ENCODE data around the gene PPP2R2B. TPM values are rescaled to one million over a fixed set of nuclear protein-coding genes. Genes with fewer than 3 reads are reported as not detected.
"Not testable (repeated sequence)": the region's sequence is repeated elsewhere in the genome, so short reads cannot be mapped to it uniquely, and the experiment has no call there.

PPP2R2B gene
- total and polyA plus RNA-seq, 2 donors (not counting 1 experiment from before 2014, with no cell fraction given), result 0.67 to 1.5 TPM

DNA sequence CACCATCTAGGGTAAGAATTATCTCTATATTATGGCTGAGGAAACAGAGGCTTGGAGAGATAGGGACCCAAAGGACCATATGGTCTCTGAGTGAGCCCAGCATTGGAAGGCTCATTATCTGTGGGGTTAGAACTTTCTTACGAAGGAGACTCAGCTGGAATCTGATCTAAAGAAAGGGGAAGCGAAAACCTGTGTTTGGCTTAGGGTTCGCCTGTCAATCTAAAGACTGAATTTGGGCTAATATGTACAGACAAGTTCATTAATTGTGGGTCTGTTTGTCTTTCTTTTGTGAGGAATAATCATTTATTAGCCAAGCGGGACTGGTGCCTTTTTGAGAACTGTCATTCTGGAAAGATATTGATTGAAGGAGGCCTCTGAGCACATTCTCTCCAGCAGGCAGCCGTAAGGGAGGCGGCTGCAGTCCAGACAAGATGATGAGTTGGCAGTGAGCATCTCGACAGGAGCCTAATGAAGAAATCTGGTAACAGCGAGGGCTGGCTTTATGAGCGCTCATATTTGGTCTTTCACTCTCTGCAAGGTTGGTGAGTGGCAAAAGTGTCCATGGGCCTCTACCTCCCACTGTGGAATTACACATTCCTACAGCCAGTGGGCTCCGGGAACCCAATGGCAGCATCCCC, 258.4 kb downstream of the PPP2R2B start:
- Histone ChIP-seq H3K4me2 (ENCODE audit: extremely low read depth, insufficient read depth, low read length) (no peak overlapping the region), H3K36me3 (ENCODE audit: control insufficient read depth, insufficient read depth, low read length) (no peaks in the 10 kb centered on the region), H3K9ac (ENCODE audit: insufficient read depth, low read length) (no peak overlapping the region), H3K27ac (ENCODE audit: insufficient read depth, low read length) (no peak overlapping the region), H2AFZ (ENCODE audit: low read length) (no peak overlapping the region), H3K4me3 (replicated peaks in 1 of 4; ENCODE audit: control extremely low read depth in 1 of 4, insufficient read depth in 1 of 4, low read depth in 3 of 4, low read length in 4 of 4) (no peak overlapping the region), H3K9me3 (ENCODE audit: control insufficient read depth, insufficient read depth, low read depth, low read length) (no peaks in the 10 kb centered on the region), H4K20me1 (ENCODE audit: control insufficient read depth, extremely low read depth, insufficient read depth, low read length) (no peaks in the 10 kb centered on the region), H3K79me2 (ENCODE audit: control insufficient read depth, insufficient read depth, low read length) (no peaks in the 10 kb centered on the region), H3K27me3 (ENCODE audit: control insufficient read depth, insufficient read depth, low read length) (no peaks in the 10 kb centered on the region), H3K4me1 (ENCODE audit: control insufficient read depth, extremely low read depth, insufficient read depth, low read length) (no peaks in the 10 kb centered on the region)
- no peak for TF ChIP-seq EZH2 (IDR thresholded peaks at IDR 0.05; ENCODE audit: low read length, missing control alignments)
- TF ChIP-seq, protein P1, sequence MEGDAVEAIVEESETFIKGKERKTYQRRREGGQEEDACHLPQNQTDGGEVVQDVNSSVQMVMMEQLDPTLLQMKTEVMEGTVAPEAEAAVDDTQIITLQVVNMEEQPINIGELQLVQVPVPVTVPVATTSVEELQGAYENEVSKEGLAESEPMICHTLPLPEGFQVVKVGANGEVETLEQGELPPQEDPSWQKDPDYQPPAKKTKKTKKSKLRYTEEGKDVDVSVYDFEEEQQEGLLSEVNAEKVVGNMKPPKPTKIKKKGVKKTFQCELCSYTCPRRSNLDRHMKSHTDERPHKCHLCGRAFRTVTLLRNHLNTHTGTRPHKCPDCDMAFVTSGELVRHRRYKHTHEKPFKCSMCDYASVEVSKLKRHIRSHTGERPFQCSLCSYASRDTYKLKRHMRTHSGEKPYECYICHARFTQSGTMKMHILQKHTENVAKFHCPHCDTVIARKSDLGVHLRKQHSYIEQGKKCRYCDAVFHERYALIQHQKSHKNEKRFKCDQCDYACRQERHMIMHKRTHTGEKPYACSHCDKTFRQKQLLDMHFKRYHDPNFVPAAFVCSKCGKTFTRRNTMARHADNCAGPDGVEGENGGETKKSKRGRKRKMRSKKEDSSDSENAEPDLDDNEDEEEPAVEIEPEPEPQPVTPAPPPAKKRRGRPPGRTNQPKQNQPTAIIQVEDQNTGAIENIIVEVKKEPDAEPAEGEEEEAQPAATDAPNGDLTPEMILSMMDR (conservative IDR thresholded peaks at IDR 0.05 in 1 of 2, IDR thresholded peaks at IDR 0.05 in 1 of 2; ENCODE audit: low read depth in 1 of 2, low read length in 2 of 2), result no peak
- no peak for DNase-seq (ENCODE audit: low read depth in 2 of 2)

DNA sequence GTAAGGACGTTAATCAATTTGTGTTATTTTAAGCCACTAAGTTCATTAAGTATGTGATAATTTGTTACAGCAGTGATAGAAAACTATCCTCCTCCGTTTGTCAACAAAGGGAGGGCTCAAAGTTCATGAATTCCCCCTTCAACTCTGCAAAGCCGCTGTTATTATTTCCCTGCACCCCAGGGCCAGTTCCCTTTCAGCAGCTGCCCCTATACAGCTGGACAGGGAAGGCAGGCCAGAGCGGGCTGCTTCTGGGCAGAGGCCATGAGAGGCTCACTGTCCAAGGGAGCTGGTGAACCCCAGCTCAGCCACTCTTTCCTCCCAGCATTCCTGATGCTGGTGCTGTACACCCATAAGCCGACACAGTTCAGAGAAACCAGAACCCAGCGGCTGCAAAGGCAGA, 260.1 kb downstream of the PPP2R2B start:
- no peak for TF ChIP-seq EZH2 (IDR thresholded peaks at IDR 0.05; ENCODE audit: low read length, missing control alignments)
- TF ChIP-seq, protein P1 (conservative IDR thresholded peaks at IDR 0.05 in 1 of 2, IDR thresholded peaks at IDR 0.05 in 1 of 2; ENCODE audit: low read depth in 1 of 2, low read length in 2 of 2), result no peak

DNA sequence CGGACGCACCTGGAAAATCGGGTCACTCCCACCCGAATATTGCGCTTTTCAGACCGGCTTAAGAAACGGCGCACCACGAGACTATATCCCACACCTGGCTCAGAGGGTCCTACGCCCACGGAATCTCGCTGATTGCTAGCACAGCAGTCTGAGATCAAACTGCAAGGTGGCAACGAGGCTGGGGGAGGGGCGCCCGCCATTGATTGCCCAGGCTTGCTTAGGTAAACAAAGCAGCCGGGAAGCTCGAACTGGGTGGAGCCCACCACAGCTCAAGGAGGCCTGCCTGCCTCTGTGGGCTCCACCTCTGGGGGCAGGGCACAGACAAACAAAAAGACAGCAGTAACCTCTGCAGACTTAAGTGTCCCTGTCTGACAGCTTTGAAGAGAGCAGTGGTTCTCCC, 268.8 kb downstream of the PPP2R2B start:
- not testable (repeated sequence) for H4K20me1 ChIP-seq (ENCODE audit: control insufficient read depth, extremely low read depth, insufficient read depth, low read length)

More for the DNA sequence above, 260.1 kb downstream of the PPP2R2B start:
- Histone ChIP-seq H2AFZ (ENCODE audit: low read length) (no peak overlapping the region), H3K36me3 (ENCODE audit: control insufficient read depth, insufficient read depth, low read length) (no peaks in the 10 kb centered on the region), H3K4me2 (ENCODE audit: extremely low read depth, insufficient read depth, low read length) (no peak overlapping the region), H3K4me1 (ENCODE audit: control insufficient read depth, extremely low read depth, insufficient read depth, low read length) (no peaks in the 10 kb centered on the region), H3K27ac (ENCODE audit: insufficient read depth, low read length) (no peak overlapping the region), H4K20me1 (ENCODE audit: control insufficient read depth, extremely low read depth, insufficient read depth, low read length) (no peaks in the 10 kb centered on the region), H3K27me3 (ENCODE audit: control insufficient read depth, insufficient read depth, low read length) (no peaks in the 10 kb centered on the region), H3K4me3 (replicated peaks in 1 of 4; ENCODE audit: control extremely low read depth in 1 of 4, insufficient read depth in 1 of 4, low read depth in 3 of 4, low read length in 4 of 4) (no peak overlapping the region), H3K9ac (ENCODE audit: insufficient read depth, low read length) (no peak overlapping the region), H3K9me3 (ENCODE audit: control insufficient read depth, insufficient read depth, low read depth, low read length) (no peaks in the 10 kb centered on the region), H3K79me2 (ENCODE audit: control insufficient read depth, insufficient read depth, low read length) (no peaks in the 10 kb centered on the region)
- no peak for DNase-seq (ENCODE audit: low read depth in 2 of 2)

More for the DNA sequence above, 268.8 kb downstream of the PPP2R2B start:
- not testable (repeated sequence) for H3K9ac ChIP-seq (ENCODE audit: insufficient read depth, low read length); H3K36me3 ChIP-seq (ENCODE audit: control insufficient read depth, insufficient read depth, low read length); H3K4me1 ChIP-seq (ENCODE audit: control insufficient read depth, extremely low read depth, insufficient read depth, low read length); H3K27ac ChIP-seq (ENCODE audit: insufficient read depth, low read length); H2AFZ ChIP-seq (ENCODE audit: low read length); H3K79me2 ChIP-seq (ENCODE audit: control insufficient read depth, insufficient read depth, low read length); H3K27me3 ChIP-seq (ENCODE audit: control insufficient read depth, insufficient read depth, low read length); H3K9me3 ChIP-seq (ENCODE audit: control insufficient read depth, insufficient read depth, low read depth, low read length); H3K4me2 ChIP-seq (ENCODE audit: extremely low read depth, insufficient read depth, low read length); H3K4me3 ChIP-seq (replicated peaks in 1 of 4; ENCODE audit: control extremely low read depth in 1 of 4, insufficient read depth in 1 of 4, low read depth in 3 of 4, low read length in 4 of 4); DNase-seq (ENCODE audit: low read depth in 2 of 2)

Data from fibroblast of lung (primary cell).